Measurements from ENCODE around the gene PLCB1. TPM values are rescaled to one million over a fixed set of nuclear protein-coding genes. Genes with fewer than 3 reads are reported as not detected.

PLCB1 gene
- total RNA-seq, 4 donors from 2014 or later = 7.2 to 28.1 (median 9.6) TPM

- DNase-seq = no peak
- TF ChIP-seq, protein P1, sequence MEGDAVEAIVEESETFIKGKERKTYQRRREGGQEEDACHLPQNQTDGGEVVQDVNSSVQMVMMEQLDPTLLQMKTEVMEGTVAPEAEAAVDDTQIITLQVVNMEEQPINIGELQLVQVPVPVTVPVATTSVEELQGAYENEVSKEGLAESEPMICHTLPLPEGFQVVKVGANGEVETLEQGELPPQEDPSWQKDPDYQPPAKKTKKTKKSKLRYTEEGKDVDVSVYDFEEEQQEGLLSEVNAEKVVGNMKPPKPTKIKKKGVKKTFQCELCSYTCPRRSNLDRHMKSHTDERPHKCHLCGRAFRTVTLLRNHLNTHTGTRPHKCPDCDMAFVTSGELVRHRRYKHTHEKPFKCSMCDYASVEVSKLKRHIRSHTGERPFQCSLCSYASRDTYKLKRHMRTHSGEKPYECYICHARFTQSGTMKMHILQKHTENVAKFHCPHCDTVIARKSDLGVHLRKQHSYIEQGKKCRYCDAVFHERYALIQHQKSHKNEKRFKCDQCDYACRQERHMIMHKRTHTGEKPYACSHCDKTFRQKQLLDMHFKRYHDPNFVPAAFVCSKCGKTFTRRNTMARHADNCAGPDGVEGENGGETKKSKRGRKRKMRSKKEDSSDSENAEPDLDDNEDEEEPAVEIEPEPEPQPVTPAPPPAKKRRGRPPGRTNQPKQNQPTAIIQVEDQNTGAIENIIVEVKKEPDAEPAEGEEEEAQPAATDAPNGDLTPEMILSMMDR (IDR thresholded peaks at IDR 0.05) = no peak
- TF ChIP-seq POLR2A (IDR thresholded peaks at IDR 0.05) = no peak
- H3K27me3 ChIP-seq = no peaks in the 10 kb centered on the region
- H3K27ac ChIP-seq = no peak overlapping the region
- H3K9me3 ChIP-seq = no peaks in the 10 kb centered on the region
- no peaks in the 10 kb centered on the region for H3K36me3 ChIP-seq
- H3K4me3 ChIP-seq = no peak overlapping the region
- H3K4me1 ChIP-seq = peaks cover 0 to 4% (median 0%) of the 10 kb centered on the region in 4 donors
Observed at GRCh38 chr20:8805737-8806442, 673.8 kb downstream of the PLCB1 start.

GRCh38 chr20:8807480-8808201 is 675.6 kb downstream of the PLCB1 start:
- no peaks in the 10 kb centered on the region for H3K36me3 ChIP-seq
- H3K4me3 ChIP-seq = no peak overlapping the region
- peaks cover 0 to 4% (median 0%) of the 10 kb centered on the region in 4 donors for H3K4me1 ChIP-seq
- no peaks in the 10 kb centered on the region for H3K27me3 ChIP-seq
- no peak for DNase-seq
- H3K27ac ChIP-seq = no peak overlapping the region
- H3K9me3 ChIP-seq = no peaks in the 10 kb centered on the region
- TF ChIP-seq, protein P1 (IDR thresholded peaks at IDR 0.05) = no peak
- no peak for TF ChIP-seq POLR2A (IDR thresholded peaks at IDR 0.05)

DNA sequence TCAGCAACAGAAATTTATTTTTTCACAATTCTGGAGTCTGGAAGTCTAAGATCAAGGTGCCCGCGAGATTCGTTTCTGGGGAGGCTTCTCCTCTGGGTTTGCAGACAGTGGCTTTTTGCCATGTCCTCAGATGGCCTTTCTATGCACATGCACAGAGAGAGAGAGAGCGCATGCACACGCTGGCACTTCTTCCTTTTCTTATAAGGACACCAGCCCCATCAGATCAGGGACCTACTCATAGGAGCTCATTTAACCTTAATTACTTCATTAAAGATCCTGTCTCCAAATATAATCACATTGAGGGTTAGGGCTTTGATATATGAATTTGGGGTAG is 676.1 kb downstream of the PLCB1 start:
- no peaks in the 10 kb centered on the region for H3K27me3 ChIP-seq
- no peak for DNase-seq
- H3K4me3 ChIP-seq = no peak overlapping the region
- H3K27ac ChIP-seq = no peak overlapping the region
- TF ChIP-seq, protein P1 (IDR thresholded peaks at IDR 0.05) = no peak
- TF ChIP-seq POLR2A (IDR thresholded peaks at IDR 0.05) = no peak
- no peaks in the 10 kb centered on the region for H3K9me3 ChIP-seq
- no peaks in the 10 kb centered on the region for H3K36me3 ChIP-seq
- H3K4me1 ChIP-seq = peaks cover 0 to 4% (median 0%) of the 10 kb centered on the region in 4 donors

- peaks cover 0 to 4% (median 0%) of the 10 kb centered on the region in 4 donors for H3K4me1 ChIP-seq
- DNase-seq = no peak
- H3K4me3 ChIP-seq = no peak overlapping the region
- no peak overlapping the region for H3K27ac ChIP-seq
- no peaks in the 10 kb centered on the region for H3K36me3 ChIP-seq
- no peak for TF ChIP-seq POLR2A (IDR thresholded peaks at IDR 0.05)
- TF ChIP-seq, protein P1 (IDR thresholded peaks at IDR 0.05) = no peak
- H3K27me3 ChIP-seq = no peaks in the 10 kb centered on the region
- H3K9me3 ChIP-seq = no peaks in the 10 kb centered on the region
Observed at GRCh38 chr20:8809107-8809953, 677.3 kb downstream of the PLCB1 start.

- peaks cover 0 to 4% (median 0%) of the 10 kb centered on the region in 4 donors for H3K4me1 ChIP-seq
- H3K36me3 ChIP-seq = no peaks in the 10 kb centered on the region
- DNase-seq = no peak
- H3K4me3 ChIP-seq = no peak overlapping the region
- peak overlapping the region in 2 of 4 donors; percentile 36 to 39 for H3K27ac ChIP-seq
- no peaks in the 10 kb centered on the region for H3K9me3 ChIP-seq
- TF ChIP-seq, protein P1 (IDR thresholded peaks at IDR 0.05) = no peak
- no peak for TF ChIP-seq POLR2A (IDR thresholded peaks at IDR 0.05)
- no peaks in the 10 kb centered on the region for H3K27me3 ChIP-seq
Observed at GRCh38 chr20:8811801-8812594, 679.9 kb downstream of the PLCB1 start.

Data from Peyer's patch (tissue), 4 donors.